Endodermal cell (in vitro differentiated cells): ENCODE data around the gene FBXL3. TPM values are rescaled to one million over a fixed set of nuclear protein-coding genes. Genes with fewer than 3 reads are reported as not detected.

Source experiments
- DNase-seq: peaks from one replicate; pipeline ENCODE4 v3.0.0-alpha.2; 2017
- H3K27ac ChIP-seq: 2 replicates; pipeline ENCODE4 v1.5.1; 2013; ENCODE audit warnings: mild to moderate bottlenecking, low read depth, low read length, moderate library complexity
- H3K27me3 ChIP-seq: 2 replicates; pipeline ENCODE4 v1.6.1; 2013; ENCODE audit warnings: mild to moderate bottlenecking, low read length, moderate library complexity; ENCODE audit not compliant: insufficient read depth, control insufficient read depth, poor library complexity, severe bottlenecking
- H3K36me3 ChIP-seq: 2 replicates; pipeline ENCODE4 v1.7.0; 2013; ENCODE audit warnings: mild to moderate bottlenecking, low read length, moderate library complexity; ENCODE audit not compliant: control insufficient read depth, insufficient read depth
- H3K4me1 ChIP-seq: one replicate; pipeline ENCODE4 v1.7.0; 2013; ENCODE audit warnings: low read length; ENCODE audit not compliant: control insufficient read depth, insufficient read depth
- H3K4me3 ChIP-seq: 2 replicates; pipeline ENCODE4 v1.5.1; 2013; ENCODE audit warnings: mild to moderate bottlenecking, low read length, moderate library complexity
- H3K9ac ChIP-seq: 2 replicates; pipeline ENCODE4 v1.6.1; 2013; ENCODE audit warnings: mild to moderate bottlenecking, low read length, moderate library complexity; ENCODE audit not compliant: poor library complexity, severe bottlenecking; ENCODE audit errors: extremely low read depth
- H3K9me3 ChIP-seq: 2 replicates; pipeline ENCODE4 v1.6.1; 2013; ENCODE audit warnings: mild to moderate bottlenecking, low read length, moderate library complexity; ENCODE audit not compliant: control insufficient read depth
- H3K27ac Mint-ChIP-seq: 2 replicates; pipeline ENCODE4 v1.8.0; 2020; ENCODE audit warnings: mixed read lengths
- H3K27me3 Mint-ChIP-seq: 2 replicates; pipeline ENCODE4 v1.8.0; 2021; ENCODE audit warnings: mild to moderate bottlenecking, mixed read lengths; ENCODE audit not compliant: insufficient read depth
- H3K36me3 Mint-ChIP-seq: 2 replicates; pipeline ENCODE4 v1.8.0; 2020; ENCODE audit warnings: low read depth, mixed read lengths
- H3K4me1 Mint-ChIP-seq: 2 replicates; pipeline ENCODE4 v1.8.0; 2020; ENCODE audit warnings: mixed read lengths
- H3K4me3 Mint-ChIP-seq: 2 replicates; pipeline ENCODE4 v1.8.0; 2020; ENCODE audit warnings: mild to moderate bottlenecking, moderate library complexity, mixed read lengths
- H3K9me3 Mint-ChIP-seq: 2 replicates; pipeline ENCODE4 v1.8.0; 2020; ENCODE audit warnings: mild to moderate bottlenecking, mixed read lengths
- CTCF ChIP-seq: fragments of 200-600 bp; sonication (generic); conservative IDR thresholded peaks from 2 replicates; pipeline ENCODE4 v1.5.0; 2021; ENCODE audit warnings: antibody characterized with exemption, mild to moderate bottlenecking
- WGBS, 2 experiments: methylation state at CpG; one replicate each; pipeline versions ENCODE4 v1.1.5 to v1.1.7; 2013; ENCODE audit warnings: missing lambda C conversion rate in 2 of 2, mixed read lengths in 1 of 2; ENCODE audit not compliant: insufficient coverage in 1 of 2, insufficient read length in 1 of 2; 5-methylcytosine and 5-hydroxymethylcytosine counted together
- total RNA-seq, 2 donors: library from RNA; stranded (reverse); fragmentation: NEBNext Ultra II Directional in 1 of 2; extraction: Animal tissue kit (Norgen Biotek cat#: 25700) in 1 of 2; gene quantifications; 2 replicates in 1 of 2; 3 replicates in 1 of 2; pipeline ENCODE4 v1.2.1, GENCODE V29; 2021

FBXL3 gene
- total RNA-seq, 2 donors from 2014 or later: 12.7 to 14.3 TPM

GRCh38 chr13:77019756-77020155 lies 7.2 kb downstream of the FBXL3 start:
- no peaks in the 10 kb centered on the region for H3K27me3 Mint-ChIP-seq
- no peak overlapping the region for H3K27ac ChIP-seq
- H3K9ac ChIP-seq: no peak overlapping the region
- H3K36me3 ChIP-seq: peaks cover 65% of the 10 kb centered on the region
- H3K4me3 ChIP-seq: no peak overlapping the region
- H3K4me1 ChIP-seq: no peaks in the 10 kb centered on the region
- H3K4me1 Mint-ChIP-seq: peaks cover 3% of the 10 kb centered on the region
- DNase-seq: no peak
- H3K27ac Mint-ChIP-seq: no peak overlapping the region
- no peak for TF ChIP-seq CTCF
- peaks cover 15% of the 10 kb centered on the region for H3K36me3 Mint-ChIP-seq
- no peaks in the 10 kb centered on the region for H3K27me3 ChIP-seq
- H3K9me3 ChIP-seq: no peaks in the 10 kb centered on the region
- no peak overlapping the region for H3K4me3 Mint-ChIP-seq
- H3K9me3 Mint-ChIP-seq: no peaks in the 10 kb centered on the region

- WGBS, 2 experiments: 94 to 100% methylated on average over 5 to 6 of the region's 6 CpGs
- Mint-ChIP-seq H3K36me3 (peaks cover 39% of the 10 kb centered on the region), H3K4me1 (no peaks in the 10 kb centered on the region), H3K4me3 (no peak overlapping the region), H3K9me3 (no peaks in the 10 kb centered on the region), H3K27ac (no peak overlapping the region), H3K27me3 (no peaks in the 10 kb centered on the region)
- Histone ChIP-seq H3K9ac (no peak overlapping the region), H3K9me3 (no peaks in the 10 kb centered on the region), H3K27me3 (no peaks in the 10 kb centered on the region), H3K4me1 (no peaks in the 10 kb centered on the region), H3K4me3 (no peak overlapping the region), H3K27ac (no peak overlapping the region), H3K36me3 (peaks cover 92% of the 10 kb centered on the region)
- no peak for DNase-seq
- peak; percentile 51 for TF ChIP-seq CTCF
These were observed 9.9 kb downstream of the FBXL3 start for GRCh38 chr13:77016888-77017623.

GRCh38 chr13:77016251-77016812 lies 10.6 kb downstream of the FBXL3 start:
- no peak overlapping the region for H3K27ac Mint-ChIP-seq
- no peak for TF ChIP-seq CTCF
- H3K4me1 Mint-ChIP-seq: no peaks in the 10 kb centered on the region
- no peaks in the 10 kb centered on the region for H3K9me3 ChIP-seq
- no peak for DNase-seq
- H3K4me1 ChIP-seq: no peaks in the 10 kb centered on the region
- peaks cover 94% of the 10 kb centered on the region for H3K36me3 ChIP-seq
- peaks cover 46% of the 10 kb centered on the region for H3K36me3 Mint-ChIP-seq
- H3K4me3 ChIP-seq: no peak overlapping the region
- no peaks in the 10 kb centered on the region for H3K27me3 ChIP-seq
- H3K27me3 Mint-ChIP-seq: no peaks in the 10 kb centered on the region
- H3K9ac ChIP-seq: no peak overlapping the region
- WGBS, 2 experiments: 100% methylated on average over 2 to 3 of the region's 3 CpGs
- H3K27ac ChIP-seq: no peak overlapping the region
- no peak overlapping the region for H3K4me3 Mint-ChIP-seq
- no peaks in the 10 kb centered on the region for H3K9me3 Mint-ChIP-seq
